Left forelimb (tissue), 1 donor: ENCODE data around the gene ADGRF4.

Experiments used
- DNase-seq: peaks from one replicate; pipeline ENCODE4 v3.0.0-alpha.2; 2018; ENCODE audit warnings: low spot score

Gene ADGRF4

DNA sequence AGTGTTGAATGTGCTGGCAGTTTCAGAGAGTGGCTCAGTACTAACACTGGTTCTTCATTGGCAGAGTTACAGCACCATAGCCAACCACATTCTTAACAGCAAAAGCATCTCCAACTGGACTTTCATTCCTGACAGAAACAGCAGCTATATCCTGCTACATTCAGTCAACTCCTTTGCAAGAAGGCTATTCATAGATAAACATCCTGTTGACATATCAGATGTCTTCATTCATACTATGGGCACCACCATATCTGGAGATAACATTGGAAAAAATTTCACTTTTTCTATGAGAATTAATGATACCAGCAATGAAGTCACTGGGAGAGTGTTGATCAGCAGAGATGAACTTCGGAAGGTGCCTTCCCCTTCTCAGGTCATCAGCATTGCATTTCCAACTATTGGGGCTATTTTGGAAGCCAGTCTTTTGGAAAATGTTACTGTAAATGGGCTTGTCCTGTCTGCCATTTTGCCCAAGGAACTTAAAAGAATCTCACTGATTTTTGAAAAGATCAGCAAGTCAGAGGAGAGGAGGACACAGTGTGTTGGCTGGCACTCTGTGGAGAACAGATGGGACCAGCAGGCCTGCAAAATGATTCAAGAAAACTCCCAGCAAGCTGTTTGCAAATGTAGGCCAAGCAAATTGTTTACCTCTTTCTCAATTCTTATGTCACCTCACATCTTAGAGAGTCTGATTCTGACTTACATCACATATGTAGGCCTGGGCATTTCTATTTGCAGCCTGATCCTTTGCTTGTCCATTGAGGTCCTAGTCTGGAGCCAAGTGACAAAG, 17.0 kb upstream of the ADGRF4 start:
- DNase-seq = no peak

DNA sequence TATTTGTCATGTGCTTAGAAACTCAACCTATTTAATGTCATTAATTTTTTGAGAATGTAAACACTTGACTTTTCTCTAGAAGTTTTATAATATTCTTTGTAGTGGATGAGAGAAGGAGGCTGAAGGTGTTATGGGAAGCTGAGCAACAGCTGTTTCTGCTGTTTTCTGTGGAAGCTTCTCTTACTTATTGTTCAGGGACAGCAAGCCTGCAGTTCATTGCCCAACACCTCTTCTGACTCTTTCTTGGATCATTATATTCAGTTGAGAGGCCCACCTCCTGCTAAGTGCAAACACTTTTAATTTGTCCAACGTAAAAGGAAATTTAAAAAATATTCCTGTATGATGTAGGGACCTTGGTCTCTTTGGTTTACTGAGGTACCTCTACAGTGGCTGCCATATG, 12.0 kb upstream of the ADGRF4 start:
- no peak for DNase-seq

DNA sequence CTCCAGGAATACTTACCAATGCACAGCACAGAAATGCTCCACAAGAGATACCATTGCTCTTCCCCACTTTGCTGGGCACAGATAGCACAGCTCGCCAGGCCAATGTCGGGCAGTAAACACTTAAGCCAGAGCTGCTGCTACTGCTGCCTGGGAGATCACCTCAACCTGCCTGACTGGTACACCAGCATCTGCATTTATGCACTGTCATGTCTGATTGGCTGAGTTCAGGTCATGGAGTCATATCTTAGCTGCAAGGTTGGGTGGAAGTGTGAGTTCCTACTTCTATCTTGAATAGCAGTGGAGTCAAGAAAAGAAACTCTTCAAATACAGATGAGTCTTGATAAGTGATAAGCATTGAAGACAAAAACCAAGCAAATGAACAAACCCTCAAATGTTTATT, 10.9 kb upstream of the ADGRF4 start:
- no peak for DNase-seq

DNA sequence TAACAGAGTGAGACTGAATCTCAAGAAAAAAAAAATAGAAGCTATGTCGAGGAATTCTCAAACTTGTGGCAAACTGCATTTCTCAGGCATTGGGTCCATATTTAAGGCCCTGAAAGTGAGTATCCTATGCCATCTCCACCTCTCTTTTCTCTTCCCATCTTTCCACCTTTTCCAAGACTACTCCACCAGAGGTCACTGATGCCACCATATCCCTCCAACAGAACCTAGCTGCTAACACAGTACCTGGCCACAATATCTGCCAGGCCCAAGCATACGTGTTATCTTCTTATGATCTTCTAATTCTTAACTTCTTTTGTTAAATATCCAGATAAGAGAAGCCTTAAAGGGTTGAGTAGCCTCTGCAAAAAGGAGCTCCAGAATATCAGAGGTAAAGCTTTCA, 8.2 kb upstream of the ADGRF4 start:
- no peak for DNase-seq

DNA sequence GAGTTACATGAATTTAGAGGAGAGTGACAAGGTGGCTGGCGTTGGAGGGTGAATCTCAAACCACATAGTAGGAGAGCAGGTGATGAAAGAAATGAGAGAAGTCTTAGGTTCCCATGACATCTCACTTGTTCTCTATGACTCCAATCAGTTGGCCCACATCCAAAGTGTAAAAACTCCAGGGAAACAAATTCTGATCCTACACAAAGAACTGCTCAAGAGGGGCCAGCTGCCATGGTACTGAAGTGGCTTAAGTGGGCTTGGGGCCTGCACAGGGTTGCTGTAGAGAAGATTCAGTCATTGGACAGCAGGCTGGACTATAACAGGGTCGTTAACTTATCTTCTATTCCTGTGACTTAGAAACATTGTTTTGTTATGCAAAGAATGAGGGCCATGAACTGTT, 7.6 kb upstream of the ADGRF4 start:
- DNase-seq = no peak

DNA sequence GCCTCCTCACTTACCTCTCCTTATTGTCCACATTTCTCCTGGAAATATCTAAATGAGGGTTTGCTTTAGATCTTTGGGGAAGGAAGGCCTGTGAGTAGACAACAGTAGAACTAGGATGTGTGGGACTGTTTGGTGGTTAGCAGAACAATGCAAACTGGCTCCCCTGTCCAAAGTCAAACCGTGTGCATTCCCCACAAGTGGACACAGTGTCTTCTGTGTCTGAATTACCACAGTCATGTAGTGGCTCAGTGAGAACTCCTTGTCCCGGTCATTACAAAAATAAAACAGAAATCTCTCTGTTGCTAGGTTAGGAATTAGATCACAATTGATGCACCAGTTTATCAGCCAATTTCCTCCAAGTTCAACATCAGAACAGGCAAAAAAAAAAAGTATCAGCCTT, 455 bp upstream of the ADGRF4 start:
- DNase-seq = no peak

DNA sequence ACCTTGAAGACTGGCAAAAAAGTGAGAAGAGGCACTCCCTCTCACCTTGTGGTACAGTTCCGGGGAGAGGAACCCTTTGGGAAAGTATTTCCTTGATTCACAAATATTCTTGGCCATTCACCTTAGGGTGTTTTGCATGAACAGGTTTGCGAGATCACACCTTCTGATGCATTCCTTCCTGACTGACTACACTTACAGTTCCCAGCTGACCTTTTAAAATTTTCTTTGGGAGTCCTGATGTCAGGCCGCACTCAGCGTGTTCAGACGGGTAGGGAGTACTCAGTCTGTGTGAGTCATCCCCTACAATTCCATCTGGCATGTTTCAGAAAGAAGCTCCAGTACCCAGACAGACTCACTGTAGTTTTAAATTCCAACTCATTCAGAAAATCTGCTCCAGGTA, 1.7 kb downstream of the ADGRF4 start:
- no peak for DNase-seq

DNA sequence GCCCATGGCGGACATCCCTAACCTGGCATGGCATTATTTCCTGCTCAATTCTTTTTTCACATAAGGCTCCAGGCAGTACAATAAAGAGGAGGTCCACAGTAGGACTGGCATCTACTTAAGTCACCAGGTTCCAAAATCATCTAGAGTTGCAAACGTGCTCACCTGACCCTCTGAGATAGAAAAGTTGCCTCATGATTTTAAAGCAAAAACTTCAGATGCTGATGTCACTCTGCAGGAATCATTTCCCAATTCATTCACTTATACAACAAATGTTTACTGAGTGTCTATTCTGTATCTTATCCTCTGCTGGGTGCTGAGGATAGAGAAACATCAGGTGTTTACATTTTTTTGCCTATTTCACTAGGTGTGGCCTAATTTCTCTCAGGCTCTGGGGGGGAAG, 2.2 kb downstream of the ADGRF4 start:
- no peak for DNase-seq

DNA sequence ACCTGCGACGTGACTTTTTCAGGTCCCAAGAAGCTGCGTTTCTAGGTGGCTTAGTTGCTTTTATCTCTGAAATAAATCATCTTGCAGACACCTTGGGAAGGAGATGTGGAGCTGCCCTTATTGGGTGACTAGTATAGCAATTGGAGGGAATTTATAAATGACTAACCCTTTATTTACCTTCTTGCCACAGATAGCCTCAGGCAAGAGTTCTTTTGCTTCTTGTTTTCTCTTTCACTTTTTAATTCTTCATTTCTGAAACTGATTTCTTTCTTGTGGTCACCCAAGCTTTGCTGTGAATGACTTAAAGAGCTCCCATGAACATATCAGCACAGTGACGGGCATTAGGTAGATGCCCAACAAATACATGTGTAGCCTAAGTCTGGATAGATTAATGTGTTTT, 3.0 kb downstream of the ADGRF4 start:
- DNase-seq = no peak

DNA sequence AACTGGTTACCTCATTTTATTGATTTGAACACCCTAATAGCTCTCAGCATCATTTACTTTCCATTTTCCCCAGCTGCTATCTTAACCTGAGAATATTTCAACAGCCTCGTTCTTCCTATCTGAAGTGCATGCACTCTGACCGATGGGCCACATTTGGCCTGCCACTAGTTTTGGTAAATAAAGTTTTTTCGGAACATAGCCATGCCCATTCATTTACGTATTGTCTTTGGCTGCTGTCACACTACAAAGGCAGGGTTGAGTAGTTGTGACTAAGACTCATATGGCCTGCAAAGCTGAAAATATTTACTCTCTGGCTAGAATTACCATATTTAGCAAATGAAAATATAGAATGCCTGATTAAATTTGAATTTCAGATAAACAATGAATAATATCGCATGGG, 10.8 kb downstream of the ADGRF4 start:
- no peak for DNase-seq

DNA sequence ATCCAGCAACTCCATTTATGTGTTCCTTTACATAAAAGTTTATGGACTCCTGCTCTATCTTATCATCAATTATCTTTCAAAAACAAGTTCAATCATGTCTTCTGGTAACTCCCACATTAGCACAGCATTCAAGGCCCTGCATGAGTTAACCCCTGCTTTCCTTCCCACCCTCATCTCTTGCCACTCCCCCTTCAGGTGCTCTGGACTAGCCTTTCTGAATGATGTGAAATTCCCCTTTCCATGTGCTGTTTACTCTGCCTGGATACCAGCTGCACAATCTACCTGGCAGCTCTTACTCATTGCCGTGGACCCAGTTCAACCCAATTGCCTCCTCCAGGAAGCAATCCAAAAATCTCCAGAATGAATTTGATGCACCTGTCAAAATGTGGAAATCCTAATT, 11.9 kb downstream of the ADGRF4 start:
- no peak for DNase-seq

DNA sequence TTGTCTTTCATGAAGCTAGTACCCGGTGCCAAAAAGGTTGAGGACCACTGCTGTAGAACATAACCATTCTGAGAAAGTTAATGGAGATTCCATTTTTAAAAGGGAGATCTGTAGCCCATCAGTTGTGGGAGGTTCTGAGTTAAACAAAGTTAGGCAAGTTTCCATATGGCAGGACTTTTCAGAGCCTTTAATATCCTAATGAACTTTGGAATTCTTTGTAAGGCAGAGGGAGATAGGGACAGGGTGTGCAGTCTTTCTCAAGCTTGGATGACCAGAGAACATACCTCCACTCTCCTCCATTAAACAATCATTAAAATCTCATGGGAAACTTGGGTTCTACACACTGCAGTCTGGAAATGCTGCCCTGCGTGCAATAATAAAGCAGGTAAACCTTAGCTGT, 14.8 kb downstream of the ADGRF4 start:
- no peak for DNase-seq

DNA sequence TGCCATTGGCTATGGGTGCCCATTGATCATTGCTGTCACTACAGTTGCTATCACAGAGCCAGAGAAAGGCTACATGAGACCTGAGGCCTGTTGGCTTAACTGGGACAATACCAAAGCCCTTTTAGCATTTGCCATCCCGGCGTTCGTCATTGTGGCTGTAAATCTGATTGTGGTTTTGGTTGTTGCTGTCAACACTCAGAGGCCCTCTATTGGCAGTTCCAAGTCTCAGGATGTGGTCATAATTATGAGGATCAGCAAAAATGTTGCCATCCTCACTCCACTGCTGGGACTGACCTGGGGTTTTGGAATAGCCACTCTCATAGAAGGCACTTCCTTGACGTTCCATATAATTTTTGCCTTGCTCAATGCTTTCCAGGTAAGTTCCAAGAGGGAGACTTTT, 16.4 kb downstream of the ADGRF4 start:
- DNase-seq = no peak

DNA sequence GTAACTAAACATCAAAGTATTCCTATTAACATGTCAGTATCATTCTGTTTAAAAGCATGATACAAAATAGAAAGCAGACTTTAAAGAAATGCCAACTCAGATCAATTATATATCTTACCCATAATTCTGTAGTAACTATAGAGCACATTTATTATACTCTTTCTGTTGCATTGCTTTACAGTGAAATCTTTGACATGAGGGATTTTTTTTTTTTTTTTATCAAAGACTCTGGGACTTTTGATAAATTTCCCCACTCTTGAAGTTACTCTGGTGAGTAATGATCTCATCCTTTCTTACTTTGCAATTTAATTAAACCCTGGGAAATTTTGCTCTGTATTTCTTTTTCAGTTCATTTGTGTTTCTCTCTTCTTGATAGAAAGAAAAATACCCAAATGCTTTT, 17.4 kb downstream of the ADGRF4 start:
- DNase-seq = no peak

DNA sequence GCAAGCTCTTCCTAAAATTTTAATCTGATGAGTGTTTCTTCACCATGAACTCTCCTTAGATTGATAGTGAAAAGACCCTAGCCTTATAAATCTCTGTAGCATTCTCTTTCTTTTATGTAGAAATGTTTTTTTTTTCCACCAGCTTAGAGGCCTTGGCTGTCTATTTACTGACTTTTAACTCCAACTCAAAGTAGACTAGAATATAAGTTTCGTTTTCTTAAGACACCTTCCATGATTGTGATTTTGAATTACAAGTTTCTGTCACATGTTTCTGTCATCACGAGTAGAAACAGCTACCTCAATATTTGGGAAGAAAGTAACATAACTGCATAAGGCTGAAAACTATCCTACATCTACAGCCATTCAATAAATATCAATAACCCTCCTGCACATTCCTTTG, 17.8 kb downstream of the ADGRF4 start:
- DNase-seq = no peak

DNA sequence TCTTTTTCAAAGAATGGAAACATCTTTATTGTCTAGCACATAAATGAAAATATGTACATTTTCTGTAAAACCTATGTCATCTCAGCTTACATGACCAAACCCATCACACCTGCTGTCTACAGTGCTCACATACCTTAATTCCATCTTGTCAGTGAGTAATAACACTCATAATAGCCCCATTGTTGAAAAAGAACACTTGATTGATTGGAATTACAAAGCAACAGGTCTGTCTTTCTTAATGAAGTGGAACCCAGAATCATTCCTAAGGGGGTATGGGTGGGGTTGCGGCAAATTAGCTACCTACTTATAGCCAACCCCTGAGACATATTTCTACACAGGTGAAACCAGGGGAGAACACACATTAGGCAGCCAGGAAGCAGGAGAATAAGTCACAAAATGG, 20.2 kb downstream of the ADGRF4 start:
- DNase-seq = no peak

DNA sequence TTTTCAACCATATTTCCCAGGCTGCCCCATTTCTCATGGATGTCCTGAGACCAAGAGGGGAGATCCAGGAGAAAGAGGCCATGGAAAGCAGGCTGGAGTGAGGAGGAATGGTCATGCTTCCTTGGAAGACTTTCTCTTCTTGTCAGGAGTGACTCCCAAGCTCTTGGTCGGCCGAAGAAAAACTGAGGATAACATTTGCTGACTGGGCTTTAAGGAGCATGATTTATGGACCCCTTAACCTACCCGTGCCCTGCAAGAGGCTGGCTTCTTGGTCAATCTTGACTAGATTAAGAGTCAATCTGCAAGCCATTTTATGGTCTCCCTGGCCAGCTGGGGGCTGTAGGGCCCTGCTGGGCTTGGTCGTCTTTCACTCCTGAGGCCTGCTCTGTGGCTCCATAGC, 22.8 kb downstream of the ADGRF4 start:
- DNase-seq = no peak

DNA sequence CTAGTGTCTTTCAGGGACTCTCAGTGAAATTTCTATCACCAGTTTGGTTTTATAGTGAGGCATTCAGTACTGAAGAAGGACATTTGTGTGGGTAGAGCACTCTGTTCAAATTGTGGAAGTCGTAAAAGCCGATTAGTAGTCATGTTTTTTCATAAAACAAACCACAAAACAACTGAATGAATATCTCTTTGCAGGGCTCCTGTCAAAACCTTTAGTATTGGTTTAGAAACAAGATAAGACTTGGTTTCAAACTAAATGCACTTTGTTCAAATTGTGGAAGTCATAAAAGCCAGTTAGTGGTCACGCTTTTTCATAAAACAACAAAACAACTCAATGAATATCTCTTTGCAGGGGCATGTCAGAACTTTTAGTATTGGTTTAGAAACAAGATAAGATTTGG, 23.8 kb downstream of the ADGRF4 start:
- no peak for DNase-seq

DNA sequence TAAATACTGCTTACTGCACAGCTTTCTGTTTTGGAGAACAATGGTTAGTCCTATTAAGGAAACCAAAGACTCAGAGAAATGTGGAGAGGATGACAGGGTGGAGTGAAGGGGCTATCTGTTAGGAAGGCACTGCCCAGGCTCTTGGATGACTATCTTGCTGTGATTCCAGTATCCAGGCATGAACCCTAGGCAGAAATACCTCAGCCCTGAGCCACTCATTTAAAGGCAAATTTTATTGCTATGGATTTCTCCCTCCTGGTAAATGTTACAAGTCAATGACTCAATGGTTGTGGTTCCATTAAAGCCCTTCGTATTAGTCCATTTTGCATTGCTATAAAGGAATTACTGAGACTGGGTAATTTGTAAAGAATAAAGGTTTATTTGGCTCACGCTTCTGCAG, 25.9 kb downstream of the ADGRF4 start:
- DNase-seq = no peak

DNA sequence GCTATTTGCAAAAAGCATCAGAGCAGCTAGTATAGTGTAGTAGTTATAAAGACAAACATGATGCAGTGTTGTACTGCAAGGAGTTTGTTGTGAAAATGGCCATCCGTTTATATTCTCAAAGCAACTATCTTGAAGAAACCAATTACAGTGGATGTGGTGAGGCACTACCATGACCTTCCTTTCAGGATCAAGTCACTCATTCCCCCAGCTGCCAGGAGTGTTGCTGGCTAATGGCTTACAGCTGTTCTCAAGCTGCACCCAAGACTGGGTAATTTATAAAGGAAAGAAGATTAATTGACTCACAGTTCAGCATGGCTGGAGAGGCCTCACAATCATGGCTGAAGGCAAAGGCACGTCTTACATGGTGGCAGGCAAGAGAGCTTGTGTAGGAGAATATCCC, 29.0 kb downstream of the ADGRF4 start:
- DNase-seq = no peak

DNA sequence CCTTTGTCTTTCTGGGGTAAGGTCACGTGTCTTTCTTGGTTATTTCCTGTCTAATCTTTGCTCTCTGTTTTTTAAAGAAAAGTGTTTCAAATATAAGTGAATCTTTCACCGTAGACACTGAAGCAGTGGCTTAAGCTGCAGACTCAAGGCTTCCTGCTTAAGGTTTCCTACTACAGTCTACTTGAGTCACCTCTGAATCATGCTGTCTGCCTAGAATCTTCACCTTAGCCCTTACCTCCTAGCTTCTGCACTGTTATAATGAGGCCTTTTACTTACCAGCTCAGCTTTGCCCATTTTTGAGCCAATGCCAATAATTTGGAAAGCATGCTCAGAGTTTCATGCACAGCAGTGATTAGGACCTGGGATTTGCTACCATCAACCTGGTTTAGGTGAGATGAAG, 30.6 kb downstream of the ADGRF4 start:
- no peak for DNase-seq

DNA sequence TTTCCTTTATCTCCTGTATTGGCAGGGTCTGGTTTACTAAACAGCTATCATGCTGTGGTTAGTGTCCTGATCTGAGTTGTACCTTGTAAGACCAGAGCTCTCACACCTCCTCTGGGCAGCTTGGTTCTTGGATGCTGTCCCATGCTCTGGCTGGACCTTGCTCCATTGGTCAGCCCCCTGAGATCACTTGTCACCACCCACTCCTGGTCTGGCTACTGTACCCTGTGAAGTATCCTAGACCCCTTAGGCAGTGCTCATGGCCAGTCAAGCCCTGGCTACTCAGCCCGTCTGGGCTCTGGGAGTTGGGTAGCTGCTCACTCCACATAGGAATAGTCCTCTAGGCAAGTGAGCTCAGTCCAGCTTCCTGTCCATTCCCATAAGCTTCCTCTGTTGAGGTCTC, 31.1 kb downstream of the ADGRF4 start:
- no peak for DNase-seq

DNA sequence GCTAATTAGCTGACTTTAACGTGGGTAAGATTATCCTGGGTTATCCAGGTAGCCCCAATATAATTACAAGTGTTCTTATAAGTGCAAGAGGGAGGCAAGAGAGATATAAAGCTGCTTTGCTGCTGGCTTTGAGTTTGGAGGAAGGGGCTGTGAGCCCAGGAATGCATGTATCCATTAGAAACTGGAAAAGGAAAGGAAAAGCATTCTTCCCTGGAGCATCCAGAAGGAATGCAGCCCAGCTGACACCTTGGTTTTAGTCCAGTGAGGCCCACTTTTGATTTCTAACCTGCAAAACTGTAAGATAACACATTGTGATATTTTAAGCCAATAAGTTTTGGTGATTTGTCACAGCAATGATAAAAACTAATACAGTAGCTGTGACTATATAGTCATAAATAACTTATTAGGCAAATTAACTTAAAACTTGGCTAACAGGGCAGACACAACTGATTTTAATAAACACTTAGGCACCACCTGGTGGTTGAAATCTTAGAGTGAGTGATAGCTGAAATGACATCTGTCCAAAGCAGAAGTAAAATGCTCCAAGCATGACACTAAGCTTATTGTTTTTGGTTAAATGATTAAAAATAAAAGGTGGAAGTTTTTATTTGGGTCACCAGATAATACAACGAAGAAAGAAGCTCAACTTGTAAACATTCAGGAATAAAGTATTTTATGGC, 35.6 kb downstream of the ADGRF4 start:
- DNase-seq = no peak

DNA sequence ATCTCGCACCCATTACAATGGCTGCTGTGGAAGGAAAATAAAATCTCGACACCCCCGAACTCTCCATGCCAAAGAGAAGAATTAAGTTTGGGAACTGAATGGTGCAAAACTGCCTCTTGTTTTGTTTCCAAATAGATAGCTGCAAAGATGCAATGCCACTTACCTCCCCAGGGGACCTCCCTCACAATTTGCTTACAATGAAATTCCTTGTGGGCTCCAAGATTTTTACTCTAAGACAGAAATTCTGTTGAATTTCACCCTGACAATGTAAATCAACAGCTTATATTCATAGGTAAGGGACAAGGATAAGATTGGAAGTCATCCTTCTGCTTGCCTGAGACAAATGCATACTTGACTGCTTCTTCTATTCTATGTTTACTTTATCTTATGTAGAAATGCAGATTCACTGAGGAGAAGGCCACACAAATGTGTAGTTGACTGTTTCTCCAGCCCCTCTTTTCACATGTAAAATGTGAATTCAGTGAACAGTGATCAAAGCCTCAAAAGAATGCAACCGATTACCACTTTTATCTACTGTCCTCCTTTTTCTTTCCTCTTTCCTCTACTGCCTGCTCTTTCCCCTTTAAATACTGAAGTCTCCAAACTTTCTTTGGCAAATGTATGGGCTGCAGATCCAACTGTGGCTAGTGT, 36.6 kb downstream of the ADGRF4 start:
- no peak for DNase-seq
